Gastrocnemius medialis (tissue), 4 donors: ENCODE data around the gene CD3E. TPM values are rescaled to one million over a fixed set of nuclear protein-coding genes. Genes with fewer than 3 reads are reported as not detected.

ENCODE experiments used
- ATAC-seq, 2 donors: fragments of 150-250 bp; one replicate each; pipeline ENCODE4 v1.9.1; 2016
- DNase-seq, 2 donors: peaks; one replicate each; pipeline ENCODE4 v3.0.0-alpha.2; 2019
- H3K27ac ChIP-seq, 4 donors: fragments of 200-600 bp; sonication (generic); 1 replicate in 1 of 4; 2 replicates in 3 of 4; pipeline ENCODE4 v1.5.1; 2016 to 2018; ENCODE audit warnings: mild to moderate bottlenecking in 2 of 4, moderate library complexity in 1 of 4
- H3K27me3 ChIP-seq, 3 donors: fragments of 200-600 bp; sonication (generic) in 2 of 3; 1 replicate in 1 of 3; 2 replicates in 2 of 3; pipeline versions ENCODE4 v1.5.1 to v1.6.0; 2016 to 2019; ENCODE audit warnings: mild to moderate bottlenecking in 1 of 3, moderate library complexity in 1 of 3
- H3K36me3 ChIP-seq, 2 donors: fragments of 200-600 bp; sonication (generic) in 1 of 2; one replicate each; pipeline ENCODE4 v1.5.1; 2017 to 2018
- H3K4me1 ChIP-seq, 2 donors: fragments of 200-600 bp; sonication (generic) in 1 of 2; one replicate each; pipeline ENCODE4 v1.5.1; 2016 to 2017; ENCODE audit warnings: mild to moderate bottlenecking in 2 of 2
- H3K4me3 ChIP-seq, 4 donors: fragments of 200-600 bp; sonication (generic) in 3 of 4; 1 replicate in 1 of 4; 2 replicates in 3 of 4; pipeline ENCODE4 v1.5.1; 2016 to 2019; ENCODE audit warnings: mild to moderate bottlenecking in 2 of 4
- H3K9me3 ChIP-seq, 3 donors: fragments of 200-600 bp; sonication (generic) in 2 of 3; 1 replicate in 1 of 3; 2 replicates in 2 of 3; pipeline ENCODE4 v1.5.1; 2016 to 2019
- CTCF ChIP-seq, 5 experiments: fragments of 450-650 bp in 3 of 5; fragments of 200-600 bp in 2 of 5; sonication (generic) in 2 of 5; IDR thresholded peaks in 4 of 5; conservative IDR thresholded peaks in 1 of 5; 1 replicate in 4 of 5; 2 replicates in 1 of 5; pipeline ENCODE4 v1.5.1; 2016 to 2019; ENCODE audit warnings: antibody characterized with exemption in 5 of 5, mild to moderate bottlenecking in 3 of 5, moderate library complexity in 3 of 5
- POLR2A ChIP-seq, 2 donors: fragments of 450-650 bp; IDR thresholded peaks; one replicate each; pipeline ENCODE4 v1.6.1; 2017; ENCODE audit warnings: antibody characterized with exemption in 2 of 2, mild to moderate bottlenecking in 2 of 2, moderate library complexity in 2 of 2
- in situ Hi-C, 4 donors: fragments of 200-750 bp; cut with MboI; loops; one replicate each; pipeline versions ENCODE4 v1.15.0 to v1.8.0; 2017; ENCODE audit warnings: low sequenced_read_pairs in 4 of 4
- intact Hi-C: fragments of 100-400 bp; cut with DNase I; formaldehyde crosslinking; loops from one replicate; pipeline ENCODE4 v1.15.1; 2023; ENCODE audit warnings: low total_unique reads
- total RNA-seq, 4 donors: library from RNA; depleted of rRNA; stranded (reverse); fragments of >200 nt; gene quantifications; one replicate each; pipeline versions ENCODE4 v1.1.0 to v1.2.3, GENCODE V29; 2016

Gene CD3E
- total RNA-seq, 4 donors from 2014 or later = 0.42 to 0.51 TPM; not detected in 2

- ATAC-seq = no peak
- no peak for TF ChIP-seq CTCF (IDR thresholded peaks at IDR 0.05 in 4 of 5, conservative IDR thresholded peaks at IDR 0.05 in 1 of 5)
- no peak for TF ChIP-seq POLR2A (IDR thresholded peaks at IDR 0.05)
- H3K27ac ChIP-seq = no peak overlapping the region
- H3K4me3 ChIP-seq = no peak overlapping the region
- no peak for DNase-seq
- H3K9me3 ChIP-seq = no peaks in the 10 kb centered on the region
- H3K36me3 ChIP-seq = no peaks in the 10 kb centered on the region
- in situ Hi-C loops (no loop called here), intact Hi-C loops (no loop called here)
- no peaks in the 10 kb centered on the region for H3K27me3 ChIP-seq
- H3K4me1 ChIP-seq = no peaks in the 10 kb centered on the region
Observed at GRCh38 chr11:118339281-118339961, 34.9 kb downstream of the CD3E start.

- no peak for TF ChIP-seq POLR2A (IDR thresholded peaks at IDR 0.05)
- no peak for ATAC-seq
- in situ Hi-C loops (loop anchor here in 1 of 4 donors (10.0 kb wide), 1 partner anchor 146 kb away; no protein-coding TSS in a partner anchor), intact Hi-C loops (no loop called here)
- Histone ChIP-seq H3K4me3 (no peak overlapping the region), H3K9me3 (no peaks in the 10 kb centered on the region), H3K36me3 (no peaks in the 10 kb centered on the region), H3K27ac (no peak overlapping the region), H3K27me3 (no peaks in the 10 kb centered on the region), H3K4me1 (no peaks in the 10 kb centered on the region)
- no peak for DNase-seq
Observed at GRCh38 chr11:118340449-118340848, 35.9 kb downstream of the CD3E start.

GRCh38 chr11:118341261-118341660 lies 36.7 kb downstream of the CD3E start:
- Histone ChIP-seq H3K27ac (no peak overlapping the region), H3K4me3 (no peak overlapping the region), H3K9me3 (no peaks in the 10 kb centered on the region), H3K27me3 (no peaks in the 10 kb centered on the region), H3K4me1 (no peaks in the 10 kb centered on the region), H3K36me3 (no peaks in the 10 kb centered on the region)
- ATAC-seq (no peak), DNase-seq (no peak)
- in situ Hi-C loops (loop anchor here in 1 of 4 donors (10.0 kb wide), 1 partner anchor 146 kb away; no protein-coding TSS in a partner anchor), intact Hi-C loops (no loop called here)
- no peak for TF ChIP-seq POLR2A (IDR thresholded peaks at IDR 0.05)
- TF ChIP-seq CTCF (IDR thresholded peaks at IDR 0.05 in 4 of 5, conservative IDR thresholded peaks at IDR 0.05 in 1 of 5) = no peak

GRCh38 chr11:118341815-118342489 lies 37.4 kb downstream of the CD3E start:
- Histone ChIP-seq H3K36me3 (no peaks in the 10 kb centered on the region), H3K4me3 (no peak overlapping the region), H3K27ac (no peak overlapping the region), H3K4me1 (no peaks in the 10 kb centered on the region), H3K27me3 (no peaks in the 10 kb centered on the region), H3K9me3 (no peaks in the 10 kb centered on the region)
- TF ChIP-seq POLR2A (IDR thresholded peaks at IDR 0.05) (no peak), CTCF (IDR thresholded peaks at IDR 0.05 in 4 of 5, conservative IDR thresholded peaks at IDR 0.05 in 1 of 5) (no peak)
- intact Hi-C loops (no loop called here), in situ Hi-C loops (loop anchor here in 1 of 4 donors (10.0 kb wide), 1 partner anchor 147 kb away; no protein-coding TSS in a partner anchor)
- ATAC-seq (no peak), DNase-seq (no peak)

GRCh38 chr11:118342503-118343161 lies 38.1 kb downstream of the CD3E start, which contains the start of gene CD3D:
TSS of gene CD3D (minus strand) at chr11:118342705. CDS start at chr11:118342607, 98 bp downstream.
- Histone ChIP-seq H3K4me1 (no peaks in the 10 kb centered on the region), H3K9me3 (no peaks in the 10 kb centered on the region), H3K27ac (no peak within 1 kb of the TSS), H3K27me3 (no peaks in the 10 kb centered on the region), H3K4me3 (no peak within 1 kb of the TSS), H3K36me3 (no peaks in the 10 kb centered on the region)
- no peak for TF ChIP-seq CTCF (IDR thresholded peaks at IDR 0.05 in 4 of 5, conservative IDR thresholded peaks at IDR 0.05 in 1 of 5)
- TF ChIP-seq POLR2A (IDR thresholded peaks at IDR 0.05) = no peak
- in situ Hi-C loops = loop anchor here in 1 of 4 donors (10.0 kb wide), 1 partner anchor 148 kb away; no protein-coding TSS in a partner anchor
- DNase-seq (no peak), ATAC-seq (no peak)
- intact Hi-C loops = no loop called here
